Muscle of arm (tissue), 12 donors: ENCODE data around the gene CGB1. TPM values are rescaled to one million over a fixed set of nuclear protein-coding genes. Genes with fewer than 3 reads are reported as not detected.
"Not testable (repeated sequence)": the region's sequence is repeated elsewhere in the genome, so short reads cannot be mapped to it uniquely, and the experiment has no call there.

Experiments
- DNase-seq: peaks from one replicate; pipeline ENCODE4 v3.0.0-alpha.2; 2013
- polyA plus RNA-seq, 12 donors: library from polyadenylated mRNA; unstranded; fragments of 120-200 nt; gene quantifications; one replicate each; pipeline ENCODE4 v1.2.1, GENCODE V29; 2013; ENCODE audit not compliant: insufficient read length in 12 of 12

The CGB1 gene
- polyA plus RNA-seq, 12 donors: 0.30 TPM; not detected in 11

DNA sequence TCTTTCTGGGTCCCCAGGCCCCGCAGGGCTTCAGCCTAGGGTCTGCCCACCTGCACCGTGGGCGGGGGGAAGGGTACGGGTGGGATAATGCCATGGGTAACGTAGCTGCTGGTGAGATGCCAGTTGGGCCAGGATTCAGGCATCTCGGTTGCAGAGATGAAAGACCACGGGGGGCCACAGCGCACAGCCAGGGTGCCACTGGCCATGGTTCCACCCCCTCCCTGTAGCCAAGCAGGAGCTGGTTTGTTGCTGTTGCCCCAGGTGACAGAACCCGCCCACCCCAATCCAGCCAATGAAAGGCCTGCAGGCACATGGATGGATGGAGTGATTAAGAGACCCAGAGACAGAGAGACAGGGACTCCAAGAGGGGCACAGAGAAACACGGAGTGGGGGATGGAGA is 21.9 kb upstream of the CGB1 start:
- DNase-seq: no peak

DNA sequence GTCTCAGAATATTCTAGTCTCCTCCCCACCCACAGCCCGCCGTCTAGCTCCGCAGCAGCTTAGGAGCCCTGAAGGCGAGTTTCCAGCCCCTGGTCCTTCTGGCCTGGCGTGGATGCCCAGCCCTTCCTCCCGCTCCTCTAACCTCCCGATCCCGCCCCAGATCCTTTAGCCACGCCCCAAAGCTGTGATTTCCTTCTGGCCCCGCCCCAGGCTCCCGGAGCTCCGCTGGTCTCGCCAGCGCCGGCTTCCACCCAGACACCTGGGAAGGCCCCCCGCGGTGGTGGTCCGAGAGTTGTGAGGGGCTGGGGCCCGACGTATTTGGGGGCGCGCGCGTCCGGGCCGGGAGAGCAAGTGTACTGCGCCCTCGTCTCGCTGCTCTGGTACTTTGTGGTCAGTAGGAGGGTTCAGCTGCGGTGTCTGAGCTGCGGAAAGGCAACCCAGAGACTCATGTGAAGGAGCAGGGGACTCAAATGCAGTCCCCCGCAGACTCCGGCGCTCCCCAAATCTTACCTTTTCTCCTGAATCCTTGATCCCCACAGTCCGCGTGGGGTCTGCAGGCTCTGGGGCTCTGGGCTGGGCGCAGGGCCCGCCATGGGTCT is 21.0 kb upstream of the CGB1 start, which contains the start of gene CGB7:
CGB7 (minus strand) TSS at position 114 of the 599 bp plus-strand sequence. CDS start 2,374 bp downstream, outside the sequence.
- no peak for DNase-seq

DNA sequence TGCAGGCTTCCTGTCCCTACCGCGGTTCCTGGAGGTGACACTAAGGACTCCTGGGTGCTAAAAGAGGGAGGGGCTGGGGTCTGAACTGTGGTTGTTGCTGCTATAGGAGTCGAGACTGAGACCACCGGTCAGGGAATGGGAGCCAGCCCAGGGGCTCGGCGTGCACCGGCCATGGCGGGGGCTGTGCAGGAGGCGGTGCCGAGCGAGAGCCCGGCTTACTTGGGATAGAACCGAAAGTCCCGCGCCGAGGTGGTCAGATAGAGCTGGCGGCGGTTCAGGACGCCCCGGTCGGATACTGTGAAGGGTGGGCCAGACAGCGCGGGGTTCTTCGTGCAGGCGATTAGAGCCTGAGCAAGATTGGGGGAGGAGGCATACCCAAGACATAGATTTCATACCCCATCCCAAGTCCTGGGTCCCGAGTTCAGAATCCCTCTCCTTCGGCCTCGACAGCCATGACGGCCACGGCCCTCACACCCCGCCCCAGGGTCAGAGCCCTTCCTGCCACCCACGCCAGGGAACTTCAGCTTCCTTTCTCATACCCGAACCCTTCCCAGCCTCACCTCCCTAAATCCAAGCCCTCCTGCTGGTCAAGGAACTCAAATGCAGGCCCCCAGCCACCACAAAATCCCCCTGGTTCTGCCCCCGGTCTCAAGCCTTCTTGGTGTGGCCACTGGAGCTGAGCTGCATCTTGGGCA is 20.4 kb upstream of the CGB1 start:
- not testable (repeated sequence) for DNase-seq

DNA sequence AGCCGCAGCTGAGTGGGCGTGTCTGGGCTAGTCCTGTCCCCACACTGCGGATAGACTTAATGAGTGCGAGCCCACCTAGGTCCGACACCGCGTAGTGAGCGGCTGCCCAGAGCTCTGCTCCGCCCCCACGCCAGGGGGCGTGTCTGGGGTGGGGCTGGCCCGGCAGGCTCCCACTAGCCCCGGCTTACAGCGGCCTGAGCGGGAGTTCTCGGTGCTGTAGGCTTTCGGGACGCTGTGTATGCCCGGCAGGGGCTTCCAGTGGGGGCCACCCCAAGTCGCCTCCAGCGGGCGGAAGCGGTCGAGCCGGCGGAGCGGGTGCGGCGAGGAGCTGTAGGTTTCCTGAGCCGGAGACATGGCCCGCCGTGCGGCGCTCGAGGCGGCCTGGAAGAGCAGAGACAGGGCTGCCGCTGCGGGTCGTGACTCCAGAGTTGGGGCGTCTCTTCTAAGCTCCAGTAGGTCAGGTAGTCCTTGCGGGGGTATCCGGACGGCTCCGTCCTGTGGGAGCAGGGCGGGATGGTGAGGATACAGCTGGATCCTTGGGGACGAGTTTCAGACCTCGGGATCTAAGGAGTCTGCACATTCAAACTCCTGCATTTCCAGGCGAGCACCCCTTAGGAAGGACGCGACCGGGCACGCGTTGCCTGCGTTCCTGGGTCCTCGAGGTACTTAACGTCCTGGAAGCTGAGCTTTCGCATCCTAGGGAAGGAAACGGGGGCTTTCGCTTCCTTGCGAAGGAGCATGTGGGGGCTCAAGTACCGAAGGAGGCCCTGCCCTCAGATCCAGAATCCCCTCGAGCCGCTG is 19.6 kb upstream of the CGB1 start:
- DNase-seq: peak; percentile 35

DNA sequence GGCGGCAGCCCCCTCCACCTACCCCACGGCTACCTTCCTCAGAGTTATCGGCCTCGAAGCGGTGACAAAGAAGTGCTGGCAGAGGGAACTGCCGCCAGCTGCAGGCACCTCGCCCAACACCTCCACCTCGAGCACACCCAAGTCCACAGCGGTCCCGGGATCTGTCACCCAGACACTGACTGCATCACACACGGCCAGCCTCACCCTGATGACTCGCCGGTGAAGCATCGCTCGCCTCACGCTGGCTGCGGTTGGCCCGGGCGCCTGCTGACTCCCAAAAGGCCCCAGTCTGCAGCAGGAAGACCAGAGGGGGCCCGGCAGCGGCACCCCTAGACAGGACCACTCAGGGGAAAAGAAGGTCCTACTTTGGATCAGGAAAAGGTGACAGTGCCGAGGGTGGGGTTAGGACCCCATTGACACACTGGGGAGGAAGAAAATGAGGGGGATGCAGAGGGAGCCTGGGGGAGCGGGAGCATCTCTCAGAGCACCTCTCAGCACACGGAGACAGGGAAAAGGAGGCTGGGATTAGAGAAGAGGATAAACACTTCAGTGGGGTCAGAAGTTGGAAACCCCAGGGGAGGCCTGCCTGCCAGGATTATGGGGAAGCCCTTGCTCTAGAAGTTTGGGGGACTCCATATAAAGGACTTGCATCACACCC is 13.8 kb upstream of the CGB1 start:
- DNase-seq: not testable (repeated sequence)

DNA sequence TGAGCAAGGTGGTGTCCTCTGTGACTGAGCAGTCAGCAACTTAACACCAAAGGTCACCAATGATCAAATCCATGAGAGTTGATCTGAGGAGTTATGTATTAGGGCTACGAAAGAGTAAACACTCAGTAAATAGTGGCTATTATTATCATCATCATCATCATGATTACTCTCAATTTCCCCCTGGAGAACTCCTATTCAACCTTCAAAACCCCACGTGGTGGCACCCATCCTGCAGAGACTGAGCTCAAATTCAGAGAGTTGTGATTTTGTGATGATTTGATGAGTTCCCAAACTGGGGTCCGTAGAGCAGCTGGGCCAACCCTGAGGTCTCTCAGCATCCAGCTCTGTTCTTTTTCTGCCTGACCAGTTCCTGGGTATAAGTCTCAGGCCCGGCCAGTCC is 13.1 kb upstream of the CGB1 start:
- not testable (repeated sequence) for DNase-seq

DNA sequence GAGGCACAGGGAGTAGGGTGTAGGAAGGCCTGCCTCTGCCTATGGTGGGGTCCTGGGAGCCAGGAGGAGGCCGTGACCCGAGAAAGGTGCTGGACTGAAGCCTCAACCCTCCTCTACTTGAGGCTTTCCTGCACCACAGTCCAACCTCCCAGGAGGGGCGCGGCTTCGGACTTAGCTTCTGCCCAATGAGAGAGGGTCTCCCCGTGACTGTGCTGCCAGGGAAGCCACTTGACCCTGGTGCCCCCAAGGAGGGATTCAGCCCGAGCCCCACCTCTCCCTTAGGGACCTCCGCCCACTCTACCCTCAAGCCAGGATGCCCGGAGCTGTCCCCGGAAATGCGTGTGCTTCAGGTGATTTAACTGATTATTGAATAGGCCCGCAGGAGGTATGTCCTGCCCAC is 12.3 kb upstream of the CGB1 start, which contains the start of gene CGB8:
CGB8 (minus strand) TSS at position 101 of the 400 bp plus-strand sequence. CDS start 372 bp downstream, outside the sequence.
- DNase-seq: not testable (repeated sequence)

DNA sequence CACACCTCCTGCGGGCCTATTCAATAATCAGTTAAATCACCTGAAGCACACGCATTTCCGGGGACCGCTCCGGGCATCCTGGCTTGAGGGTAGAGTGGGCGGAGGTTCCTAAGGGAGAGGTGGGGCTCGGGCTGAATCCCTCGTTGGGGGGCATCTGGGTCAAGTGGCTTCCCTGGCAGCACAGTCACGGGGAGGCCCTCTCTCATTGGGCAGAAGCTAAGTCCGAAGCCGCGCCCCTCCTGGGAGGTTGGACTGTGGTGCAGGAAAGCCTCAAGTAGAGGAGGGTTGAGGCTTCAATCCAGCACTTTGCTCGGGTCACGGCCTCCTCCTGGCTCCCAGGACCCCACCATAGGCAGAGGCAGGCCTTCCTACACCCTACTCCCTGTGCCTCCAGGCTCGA is 6.9 kb upstream of the CGB1 start, which contains the start of gene CGB5:
CGB5 (plus strand) TSS at position 301 of the 400 bp plus-strand sequence. CDS start 362 bp downstream, outside the sequence.
- not testable (repeated sequence) for DNase-seq

DNA sequence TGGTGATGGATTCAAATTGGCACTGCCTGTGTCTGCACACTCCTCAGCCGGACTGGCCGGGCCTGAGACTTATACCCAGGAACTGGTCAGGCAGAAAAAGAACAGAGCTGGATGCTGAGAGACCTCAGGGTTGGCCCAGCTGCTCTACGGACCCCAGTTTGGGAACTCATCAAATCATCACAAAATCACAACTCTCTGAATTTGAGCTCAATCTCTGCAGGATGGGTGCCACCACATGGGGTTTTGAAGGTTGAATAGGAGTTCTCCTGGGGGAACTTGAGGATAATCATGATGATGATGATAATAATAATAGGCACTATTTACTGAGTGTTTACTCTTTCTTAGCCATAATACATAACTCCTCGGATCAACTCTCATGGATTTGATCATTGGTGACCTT is 6.0 kb upstream of the CGB1 start:
- DNase-seq: not testable (repeated sequence)

DNA sequence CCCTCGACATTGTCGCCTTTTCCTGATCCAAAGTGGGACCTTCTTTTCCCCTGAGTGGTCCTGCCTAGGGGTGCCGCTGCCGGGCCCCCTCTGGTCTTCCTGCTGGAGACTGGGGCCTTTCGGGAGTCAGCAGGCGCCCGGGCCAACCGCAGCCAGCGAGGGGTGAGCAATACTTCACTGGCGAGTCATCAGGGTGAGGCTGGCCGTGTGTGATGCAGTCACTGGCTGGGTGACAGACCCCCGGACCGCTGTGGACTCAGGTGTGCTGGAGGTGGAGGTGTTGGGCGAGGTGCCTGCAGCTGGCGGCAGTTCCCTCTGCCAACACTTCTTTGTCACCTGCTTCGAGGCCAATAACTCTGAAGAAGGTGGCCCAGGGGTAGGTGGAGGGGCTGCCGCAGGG is 5.5 kb upstream of the CGB1 start:
- no peak for DNase-seq

DNA sequence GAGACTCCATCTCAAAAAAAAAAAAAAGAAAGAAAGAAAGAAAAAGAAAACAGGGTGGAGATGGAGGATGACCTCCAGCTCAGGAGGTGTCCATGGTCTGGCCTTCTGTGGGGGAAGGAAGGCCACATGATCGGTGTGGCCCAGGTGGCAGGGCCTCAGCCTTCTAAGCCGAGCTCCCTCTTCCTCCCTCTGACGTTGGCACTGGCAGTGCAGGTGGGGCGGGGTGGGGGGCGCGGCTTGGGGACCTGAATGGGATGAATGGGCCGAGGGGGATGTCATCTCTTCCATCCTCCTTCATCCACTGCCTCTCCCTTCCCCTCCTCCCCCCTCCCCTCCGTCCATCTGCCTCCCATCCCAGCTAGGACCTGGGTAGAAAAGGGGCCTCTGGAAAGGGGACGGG is 3.0 kb upstream of the CGB1 start:
- DNase-seq: not testable (repeated sequence)

DNA sequence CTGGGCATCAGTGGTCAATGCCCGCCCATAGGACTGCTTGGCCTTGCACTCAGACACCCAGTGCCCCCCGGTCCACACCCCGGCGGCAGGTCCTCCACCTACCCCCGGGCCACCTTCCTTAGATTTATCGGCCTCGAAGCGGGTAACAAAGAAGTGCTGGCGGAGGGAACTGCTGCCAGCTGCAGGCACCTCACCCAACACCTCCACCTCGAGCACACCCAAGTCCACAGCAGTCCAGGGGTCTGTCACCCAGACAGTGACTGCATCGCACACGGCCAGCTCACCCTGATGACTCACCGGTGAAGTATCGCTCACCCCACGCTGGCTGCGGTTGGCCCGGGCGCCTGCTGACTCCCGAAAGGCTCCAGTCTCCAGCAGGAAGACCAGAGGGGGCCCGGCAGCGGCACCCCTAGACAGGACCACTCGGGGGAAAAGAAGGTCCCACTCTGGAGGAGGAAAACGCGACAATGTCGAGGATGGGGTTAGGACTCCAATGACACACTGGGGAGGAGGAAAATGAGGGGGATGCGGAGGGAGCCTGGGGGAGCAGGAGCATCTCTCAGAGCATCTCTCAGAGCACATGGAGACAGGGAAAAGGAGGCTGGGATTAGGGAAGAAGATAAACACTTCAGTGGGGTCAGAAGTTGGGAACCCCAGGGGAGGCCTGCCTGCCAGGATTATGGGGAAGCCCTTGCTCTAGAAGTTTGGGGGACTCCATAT is 2.0 kb upstream of the CGB1 start:
- DNase-seq: not testable (repeated sequence)

DNA sequence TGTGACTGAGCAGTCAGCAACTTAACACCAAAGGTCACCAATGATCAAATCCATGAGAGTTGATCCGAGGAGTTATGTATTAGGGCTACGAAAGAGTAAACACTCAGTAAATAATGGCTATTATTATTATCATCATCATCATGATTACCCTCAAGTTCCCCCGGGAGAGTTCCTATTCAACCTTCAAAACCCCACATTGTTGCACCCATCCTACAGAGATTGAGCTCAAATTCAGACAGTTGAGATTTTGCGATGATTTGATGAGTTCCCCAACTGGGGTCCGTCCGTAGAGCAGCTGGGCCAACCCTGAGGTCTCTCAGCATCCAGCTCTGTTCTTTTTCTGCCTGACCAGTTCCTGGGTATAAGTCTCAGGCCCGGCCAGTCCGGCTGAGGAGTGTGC is 1.4 kb upstream of the CGB1 start:
- not testable (repeated sequence) for DNase-seq

DNA sequence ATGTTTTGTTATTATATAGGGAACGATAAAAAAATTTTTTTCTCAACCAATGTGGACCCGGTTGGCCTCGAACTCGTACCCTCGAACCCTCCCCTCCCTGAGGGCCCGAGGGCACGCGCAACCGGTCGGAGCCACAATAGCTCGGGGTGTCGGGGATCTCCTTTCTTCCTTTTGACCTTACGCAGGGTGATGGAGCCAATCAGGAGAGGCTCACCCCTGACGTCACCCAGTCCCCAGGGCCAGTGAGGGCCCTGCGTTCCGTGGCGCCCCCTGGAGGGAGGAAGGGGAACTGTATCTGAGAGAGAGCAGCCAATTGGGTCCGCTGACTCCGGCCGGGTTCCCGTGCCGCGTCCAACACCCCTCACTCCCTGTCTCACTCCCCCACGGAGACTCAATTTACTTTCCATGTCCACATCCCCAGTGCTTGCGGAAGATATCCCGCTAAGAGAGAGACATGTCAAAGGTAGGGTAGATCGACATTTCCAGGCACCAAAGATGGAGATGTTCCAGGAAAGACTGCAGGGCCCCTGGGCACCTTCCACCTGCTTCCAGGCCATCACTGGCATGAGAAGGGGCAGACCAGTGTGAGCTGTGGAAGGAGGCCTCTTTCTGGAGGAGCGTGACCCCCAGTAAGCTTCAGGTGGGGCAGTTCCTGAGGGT is 4.9 kb downstream of the CGB1 start, which contains the start of gene CGB2:
CGB2 (plus strand) TSS at position 249 of the 660 bp plus-strand sequence; CDS start at position 455, 206 bp downstream.
- DNase-seq: not testable (repeated sequence)

DNA sequence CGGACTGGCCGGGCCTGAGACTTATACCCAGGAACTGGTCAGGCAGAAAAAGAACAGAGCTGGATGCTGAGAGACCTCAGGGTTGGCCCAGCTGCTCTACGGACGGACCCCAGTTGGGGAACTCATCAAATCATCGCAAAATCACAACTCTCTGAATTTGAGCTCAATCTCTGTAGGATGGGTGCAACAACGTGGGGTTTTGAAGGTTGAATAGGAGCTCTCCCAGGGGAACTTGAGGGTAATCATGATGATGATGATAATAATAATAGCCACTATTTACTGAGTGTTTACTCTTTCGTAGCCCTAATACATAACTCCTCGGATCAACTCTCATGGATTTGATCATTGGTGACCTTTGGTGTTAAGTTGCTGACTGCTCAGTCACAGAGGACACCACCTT is 6.4 kb downstream of the CGB1 start:
- DNase-seq: not testable (repeated sequence)

DNA sequence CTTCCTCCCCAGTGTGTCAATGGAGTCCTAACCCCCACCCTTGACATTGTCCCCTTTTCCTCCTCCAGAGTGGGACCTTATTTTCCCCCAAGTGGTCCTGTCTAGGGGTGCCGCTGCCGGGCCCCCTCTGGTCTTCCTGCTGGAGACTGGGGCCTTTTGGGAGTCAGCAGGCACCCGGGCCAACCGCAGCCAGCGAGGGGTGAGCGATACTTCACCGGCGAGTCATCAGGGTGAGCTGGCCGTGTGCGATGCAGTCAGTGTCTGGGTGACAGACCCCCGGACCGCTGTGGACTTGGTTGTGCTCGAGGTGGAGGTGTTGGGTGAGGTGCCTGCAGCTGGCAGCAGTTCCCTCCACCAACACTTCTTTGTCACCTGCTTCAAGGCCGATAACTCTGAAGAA is 6.9 kb downstream of the CGB1 start:
- not testable (repeated sequence) for DNase-seq

DNA sequence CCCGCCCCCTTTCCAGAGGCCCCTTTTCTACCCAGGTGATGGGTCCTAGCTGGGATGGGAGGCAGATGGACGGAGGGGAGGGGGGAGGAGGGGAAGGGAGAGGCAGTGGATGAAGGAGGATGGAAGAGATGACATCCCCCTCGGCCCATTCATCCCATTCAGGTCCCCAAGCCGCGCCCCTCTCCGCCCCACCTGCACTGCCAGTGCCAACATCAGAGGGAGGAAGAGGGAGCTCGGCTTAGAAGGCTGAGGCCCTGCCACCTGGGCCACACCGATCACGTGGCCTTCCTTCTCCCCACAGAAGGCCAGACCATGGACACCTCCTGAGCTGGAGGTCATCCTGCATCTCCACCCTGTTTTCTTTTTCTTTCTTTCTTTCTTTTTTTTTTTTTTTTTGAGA is 8.0 kb downstream of the CGB1 start:
- DNase-seq: not testable (repeated sequence)

DNA sequence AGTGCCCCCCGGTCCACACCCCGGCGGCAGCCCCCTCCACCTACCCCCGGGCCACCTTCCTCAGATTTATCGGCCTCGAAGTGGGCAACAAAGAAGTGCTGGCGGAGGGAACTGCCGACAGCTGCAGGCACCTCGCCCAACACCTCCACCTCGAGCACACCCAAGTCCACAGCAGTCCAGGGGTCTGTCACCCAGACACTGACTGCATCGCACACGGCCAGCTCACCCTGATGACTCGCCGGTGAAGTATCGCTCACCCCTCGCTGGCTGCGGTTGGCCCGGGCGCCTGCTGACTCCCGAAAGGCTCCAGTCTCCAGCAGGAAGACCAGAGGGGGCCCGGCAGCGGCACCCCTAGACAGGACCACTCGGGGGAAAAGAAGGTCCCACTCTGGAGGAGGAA is 11.1 kb downstream of the CGB1 start:
- not testable (repeated sequence) for DNase-seq

DNA sequence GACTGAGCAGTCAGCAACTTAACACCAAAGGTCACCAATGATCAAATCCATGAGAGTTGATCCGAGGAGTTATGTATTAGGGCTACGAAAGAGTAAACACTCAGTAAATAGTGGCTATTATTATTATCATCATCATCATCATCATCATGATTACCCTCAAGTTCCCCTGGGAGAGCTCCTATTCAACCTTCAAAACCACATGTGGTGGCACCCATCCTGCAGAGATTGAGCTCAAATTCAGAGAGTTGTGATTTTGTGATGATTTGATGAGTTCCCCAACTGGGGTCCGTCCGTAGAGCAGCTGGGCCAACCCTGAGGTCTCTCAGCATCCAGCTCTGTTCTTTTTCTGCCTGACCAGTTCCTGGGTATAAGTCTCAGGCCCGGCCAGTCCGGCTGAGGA is 11.6 kb downstream of the CGB1 start:
- not testable (repeated sequence) for DNase-seq

DNA sequence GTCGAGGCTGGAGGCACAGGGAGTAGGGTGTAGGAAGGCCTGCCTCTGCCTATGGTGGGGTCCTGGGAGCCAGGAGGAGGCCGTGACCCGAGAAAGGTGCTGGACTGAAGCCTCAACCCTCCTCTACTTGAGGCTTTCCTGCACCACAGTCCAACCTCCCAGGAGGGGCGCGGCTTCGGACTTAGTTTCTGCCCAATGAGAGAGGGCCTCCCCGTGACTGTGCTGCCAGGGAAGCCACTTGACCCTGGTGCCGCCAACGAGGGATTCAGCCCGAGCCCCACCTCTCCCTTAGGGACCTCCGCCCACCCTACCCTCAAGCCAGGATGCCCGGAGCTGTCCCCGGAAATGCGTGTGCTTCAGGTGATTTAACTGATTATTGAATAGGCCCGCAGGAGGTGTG is 12.5 kb downstream of the CGB1 start, which contains the start of gene CGB3:
CGB3 (minus strand) TSS at position 101 of the 400 bp plus-strand sequence. CDS start 362 bp downstream, outside the sequence.
- DNase-seq: not testable (repeated sequence)
